NCI-H1417 treated with DMSO at 0.1 percent for 48 hours (cell line): ENCODE data around the gene RNF113A.
A peak's percentile ranks its signal among the peaks of the same experiment; 100 is the strongest.
"Not testable (repeated sequence)": the region's sequence is repeated elsewhere in the genome, so short reads cannot be mapped to it uniquely, and the experiment has no call there.

ENCODE experiments used
- DNase-seq: peaks from one replicate; lab custom pipeline; 2025; lab: John Stamatoyannopoulos, UW

Gene RNF113A

GRCh38 chrX:119871599-119872395 is at the start of gene RNF113A, which contains the start of gene NDUFA1:
Gene RNF113A (minus strand): TSS chrX:119871733. CDS start chrX:119871613, 120 bp downstream.
Gene NDUFA1 (plus strand): TSS chrX:119871832. CDS start chrX:119871912, 80 bp downstream.
- no peak for DNase-seq

GRCh38 chrX:119919835-119920585 is 48.5 kb upstream of the RNF113A start:
- no peak for DNase-seq

DNA sequence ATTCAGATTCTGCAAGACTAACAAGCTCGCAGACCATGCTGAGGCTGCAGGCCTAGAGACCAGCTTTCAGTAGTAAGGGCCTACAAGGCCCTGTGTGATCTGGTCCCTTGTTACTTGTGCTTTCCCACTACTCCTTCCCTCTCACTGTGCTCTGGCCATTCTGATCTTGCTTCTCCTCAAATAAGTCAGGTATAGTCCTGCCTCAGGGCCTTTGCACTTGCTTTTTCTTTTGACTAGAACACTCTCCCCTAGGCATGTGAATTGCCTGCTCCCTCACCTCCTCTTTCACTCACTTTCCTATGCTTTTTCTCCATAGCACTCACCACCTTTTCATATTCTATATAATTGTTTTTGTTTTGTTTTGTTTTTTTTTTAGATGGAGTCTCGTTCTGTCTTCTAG is 46.3 kb upstream of the RNF113A start:
- no peak for DNase-seq

GRCh38 chrX:119916310-119916709 is 44.8 kb upstream of the RNF113A start:
- no peak for DNase-seq

GRCh38 chrX:119900976-119901375 is 29.4 kb upstream of the RNF113A start:
- no peak for DNase-seq

DNA sequence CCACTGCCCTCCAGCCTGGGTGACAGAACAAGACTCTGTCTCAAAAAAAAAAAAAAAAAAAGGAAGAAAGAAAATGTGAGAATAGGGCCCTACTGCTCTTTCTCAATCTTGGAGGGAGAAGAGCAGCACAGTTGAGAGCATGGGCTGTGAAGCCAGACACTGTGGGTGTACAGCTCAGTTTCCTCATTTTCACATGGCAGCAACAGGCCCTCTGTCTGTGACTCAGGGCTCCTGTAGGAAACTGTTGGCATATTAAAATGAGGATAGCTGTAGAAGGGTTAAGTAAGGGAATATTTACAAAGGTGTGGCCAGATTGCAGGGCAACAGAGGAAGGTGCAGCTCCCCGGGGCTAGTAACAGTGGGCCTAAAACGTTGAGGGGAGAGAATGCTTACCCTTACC is 27.6 kb upstream of the RNF113A start:
- DNase-seq, result no peak

- DNase-seq, result no peak
Measured at GRCh38 chrX:119895843-119896326, 24.4 kb upstream of the RNF113A start, which contains the start of gene AKAP14. Gene AKAP14 (plus strand): TSS chrX:119895893. CDS start chrX:119903224, 7,331 bp downstream.

- not testable (repeated sequence) for DNase-seq
Measured at GRCh38 chrX:119891961-119892692, 20.6 kb upstream of the RNF113A start.

DNA sequence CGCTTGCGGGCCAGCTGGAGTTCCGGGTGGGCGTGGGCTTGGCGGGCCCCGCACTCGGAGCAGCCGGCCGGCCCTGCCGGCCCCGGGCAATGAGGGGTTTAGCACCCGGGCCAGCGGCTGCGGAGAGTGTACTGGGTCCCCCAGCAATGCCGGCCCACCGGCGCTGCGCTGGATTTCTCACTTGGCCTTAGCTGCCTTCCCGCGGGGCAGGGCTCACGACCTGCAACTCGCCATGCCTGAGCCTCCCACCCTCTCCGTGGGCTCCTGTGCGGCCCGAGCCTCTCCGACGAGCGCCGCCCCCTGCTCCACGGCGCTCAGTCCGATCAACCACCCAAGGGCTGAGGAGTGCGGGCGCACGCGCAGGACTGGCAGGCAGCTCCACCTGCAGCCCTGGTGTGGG is 19.1 kb upstream of the RNF113A start:
- DNase-seq, result not testable (repeated sequence)

- DNase-seq, result no peak
Measured at GRCh38 chrX:119887721-119888425, 16.3 kb upstream of the RNF113A start.

- DNase-seq, result no peak
Measured at GRCh38 chrX:119885554-119886428, 14.3 kb upstream of the RNF113A start.

DNA sequence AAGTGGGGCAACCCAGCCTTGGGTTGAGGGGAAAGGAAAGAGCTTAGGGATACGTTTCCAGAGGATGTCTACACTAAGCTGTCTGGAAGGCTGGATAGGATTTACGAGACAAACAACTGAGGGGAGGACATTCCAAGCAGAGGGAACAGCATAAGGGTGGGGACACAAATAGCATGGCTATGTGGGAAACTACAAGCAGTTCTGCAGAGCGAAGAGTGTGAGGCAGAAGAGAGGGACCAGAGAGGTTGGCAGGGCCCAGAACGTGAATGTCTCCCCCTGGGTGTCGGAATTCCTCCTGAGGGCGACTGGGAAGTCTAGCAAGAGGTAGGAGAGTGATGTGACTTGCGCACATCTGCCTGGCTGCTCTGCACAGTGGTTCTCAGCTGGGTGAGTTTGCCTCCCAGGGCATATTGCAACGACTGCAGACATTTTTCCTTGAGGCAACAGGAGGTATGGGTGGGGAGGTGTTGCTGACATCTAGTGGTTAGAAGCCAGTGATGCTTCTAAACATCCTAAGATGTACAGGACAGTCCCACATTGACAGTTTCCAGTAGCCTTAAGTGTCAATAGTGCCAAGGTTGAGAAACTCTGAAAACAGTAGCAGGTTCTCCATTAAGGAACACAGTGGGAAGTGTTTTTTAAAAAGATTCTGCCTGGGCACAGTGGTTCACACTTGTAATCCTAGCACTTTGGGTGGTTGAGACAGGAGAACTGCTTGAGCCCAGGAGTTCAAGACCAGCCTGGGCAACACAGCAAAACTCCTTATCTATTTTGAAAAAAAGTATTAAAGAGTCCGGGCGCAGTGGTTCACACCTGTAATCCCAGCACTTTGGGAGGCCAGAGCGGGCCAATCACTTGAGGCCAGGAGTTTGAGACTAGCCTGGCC is 9.3 kb upstream of the RNF113A start:
- no peak for DNase-seq

DNA sequence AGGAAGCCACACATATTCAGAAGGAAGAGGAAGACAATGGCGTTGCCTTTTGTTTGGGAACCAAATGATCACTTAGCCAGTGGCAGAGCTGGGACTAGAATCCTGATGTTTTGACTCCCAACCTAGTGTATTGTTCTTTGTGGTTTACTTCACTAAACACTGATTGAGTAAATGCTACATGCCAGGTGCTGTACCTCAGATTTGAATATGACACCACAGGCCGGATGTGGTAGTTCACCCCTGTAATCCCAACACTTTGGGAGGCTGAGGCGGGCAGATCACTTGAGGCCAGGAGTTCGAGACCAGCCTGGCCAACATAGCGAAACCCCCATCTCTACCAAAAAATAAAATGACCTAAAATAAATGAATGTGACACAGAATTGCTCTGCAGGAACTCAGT is 8.5 kb upstream of the RNF113A start:
- no peak for DNase-seq

DNA sequence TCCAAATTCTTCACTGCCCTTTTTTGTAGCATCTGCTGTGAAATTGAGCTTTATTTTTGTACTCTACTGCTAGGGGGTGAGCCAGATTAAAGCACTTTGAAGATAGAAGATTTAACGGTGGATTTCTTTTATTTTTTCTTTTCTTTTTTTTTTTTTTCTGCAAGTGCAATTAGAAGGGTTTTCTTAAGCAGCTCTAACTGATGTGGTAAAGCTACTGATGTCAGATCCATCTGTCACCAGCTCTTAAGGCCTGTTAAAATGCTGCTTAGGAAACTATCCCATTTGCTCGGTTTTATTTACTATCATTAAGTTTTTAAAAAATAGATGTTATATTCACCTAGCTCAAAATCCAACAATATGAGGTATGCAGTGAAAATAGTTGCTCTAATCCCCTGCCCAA is 7.2 kb upstream of the RNF113A start:
- no peak for DNase-seq

DNA sequence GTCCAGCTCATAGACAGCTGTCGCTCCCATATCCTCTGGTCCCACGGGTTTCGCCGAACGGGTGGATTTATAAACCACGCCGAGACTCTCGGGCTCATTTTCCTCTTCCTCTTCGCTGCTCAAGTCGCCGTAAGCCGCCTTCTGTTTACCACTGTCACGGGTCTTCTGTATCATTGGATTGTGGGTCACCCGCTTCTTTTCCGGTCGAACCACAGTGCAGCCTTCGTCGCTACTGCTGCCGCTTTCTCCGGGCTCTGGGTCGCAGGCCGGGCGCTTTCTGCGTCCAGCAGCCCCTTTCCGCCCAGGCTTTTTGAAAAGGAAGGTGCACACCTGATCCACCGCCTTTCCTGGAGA is 311 bp downstream of the RNF113A start:
- DNase-seq, result no peak

DNA sequence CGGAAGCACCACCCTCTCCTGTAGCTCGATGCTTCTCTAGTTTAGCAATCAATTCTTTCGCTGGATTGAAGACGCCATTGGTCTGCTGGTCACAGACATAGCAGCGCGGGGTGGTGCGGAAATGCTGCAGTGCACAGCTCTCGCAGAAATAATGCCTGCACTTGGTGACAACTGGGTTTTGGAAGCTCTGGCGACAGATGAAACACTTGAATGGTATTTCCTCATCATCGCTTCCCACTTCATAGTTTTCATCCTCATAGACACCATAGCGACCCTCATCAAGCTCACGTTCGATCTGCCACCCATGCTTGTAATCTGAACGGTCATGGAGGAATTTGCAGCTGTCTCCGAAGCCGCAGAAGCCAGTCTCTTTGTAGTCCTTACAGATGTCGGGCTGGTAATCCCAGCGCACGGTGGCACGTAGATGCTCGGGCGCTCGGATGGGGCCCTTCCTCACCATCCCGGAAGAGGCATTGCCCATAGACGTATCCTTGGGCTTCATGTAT is 854 bp downstream of the RNF113A start:
- DNase-seq, result no peak

DNA sequence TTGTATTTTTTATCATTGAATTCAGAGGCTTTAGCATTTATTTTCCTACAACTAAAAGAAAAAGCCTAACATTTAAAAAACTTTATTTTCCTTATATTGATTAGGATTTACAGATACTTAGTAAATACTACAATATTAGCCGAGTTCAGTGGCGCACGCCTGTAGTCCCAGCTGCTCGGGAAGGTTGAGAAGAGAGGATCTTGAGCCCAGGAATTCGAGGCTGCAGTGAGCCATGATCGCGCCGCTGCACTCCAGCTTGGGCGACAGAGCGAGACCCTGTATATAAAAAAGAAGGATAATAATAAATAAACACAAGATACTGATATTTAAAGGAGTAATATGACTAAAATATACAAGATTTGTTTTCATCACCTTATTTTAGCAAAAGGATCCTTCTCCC is 18.1 kb downstream of the RNF113A start:
- no peak for DNase-seq

DNA sequence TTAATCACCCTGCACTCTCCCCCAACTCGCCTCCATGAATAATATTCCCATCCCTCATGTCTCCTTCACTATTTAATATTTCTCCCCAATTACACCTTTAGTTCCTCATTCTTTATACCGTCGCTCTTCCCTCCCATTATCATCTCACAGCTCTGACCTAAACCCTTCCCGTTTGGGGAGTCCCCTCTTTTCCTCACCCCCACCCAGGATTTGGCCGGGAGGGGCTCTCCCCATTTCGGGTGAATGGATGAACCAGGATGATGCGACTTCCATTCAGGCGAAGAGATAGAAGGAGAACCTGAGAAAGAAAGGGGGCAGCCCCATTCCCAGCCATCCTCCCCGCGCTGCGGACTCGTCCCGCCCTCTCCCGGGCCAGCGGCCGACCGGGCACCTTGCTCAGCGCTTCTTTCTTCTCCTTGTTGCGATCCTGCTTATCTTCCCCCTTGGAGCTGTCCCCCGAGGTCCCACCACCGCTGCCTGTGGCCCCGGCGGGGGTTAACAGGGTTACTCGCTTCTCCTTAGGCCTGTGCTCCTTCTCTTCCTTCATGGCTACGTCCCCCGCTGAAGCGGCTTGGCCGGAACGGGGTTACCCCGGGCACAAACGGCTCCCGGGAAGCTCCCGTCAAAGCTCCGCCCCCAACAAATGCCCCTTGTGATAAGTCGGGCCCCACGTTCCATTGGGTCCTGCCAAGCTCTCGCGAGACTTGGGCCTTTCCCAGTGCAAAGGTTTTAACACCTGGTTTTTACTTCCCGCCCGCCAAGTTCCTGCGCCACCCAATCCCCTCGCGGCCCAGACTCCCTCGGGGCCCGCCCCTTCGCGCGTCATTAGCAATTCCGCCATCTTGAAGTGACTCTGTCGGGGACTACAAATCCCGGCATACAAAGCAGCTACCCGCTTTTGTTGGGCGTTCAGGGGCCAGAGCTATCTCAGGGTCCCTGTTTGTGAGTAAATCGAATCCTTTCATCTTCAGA is 18.9 kb downstream of the RNF113A start, which contains the start of gene UPF3B:
UPF3B (minus strand) TSS at position 582 of the 972 bp plus-strand sequence; CDS start at position 547, 35 bp downstream.
- DNase-seq, result peak; percentile 93
